HepG2 (cell line): ENCODE results near the gene SMAP1. TPM values are rescaled to one million over a fixed set of nuclear protein-coding genes. Genes with fewer than 3 reads are reported as not detected.

Source experiments
- ATAC-seq: fragments of 200-7000 bp; cut with Tn5 transposase; 3 replicates; pipeline ENCODE4 v1.9.1; 2020; ENCODE audit warnings: mild to moderate bottlenecking, moderate library complexity
- BruUV-seq: library from RNA; stranded (reverse); fragments of 400-500 nt; replicated peaks from 2 replicates; lab custom pipeline; 2021; lab: Mats Ljungman, UMichigan
- CTCF ChIA-PET: fragments of 300-600 bp; formaldehyde crosslinking; extraction: SDS; loops from one replicate; lab custom pipeline; 2021; ENCODE audit warnings: low total read pairs, inconsistent platforms, low intra/inter-chr PET ratio; lab: Yijun Ruan, JAX
- POLR2A ChIA-PET: fragments of 350-600 bp; sonication (Branson Sonifier 250); formaldehyde crosslinking; loops from one replicate; lab custom pipeline; 2020; ENCODE audit warnings: antibody characterized with exemption, inconsistent platforms; lab: Yijun Ruan, JAX
- DNase-seq: peaks from one replicate; pipeline ENCODE4 v3.0.0-alpha.2; 2015; ENCODE audit warnings: low spot score
- FAIRE-seq: peaks from 3 replicates; lab custom pipeline; 2011; peaks lifted over from hg19 to GRCh38; lab: Jason Lieb, UNC
- H2AFZ ChIP-seq: one replicate; pipeline ENCODE4 v1.6.1; 2011; ENCODE audit warnings: low read length, inconsistent platforms
- H3K27ac ChIP-seq: fragments of 300-600 bp; 3 replicates; pipeline ENCODE4 v1.8.0; 2011; ENCODE audit warnings: mixed run types, mild to moderate bottlenecking, mixed read lengths, low read length, inconsistent platforms; ENCODE audit not compliant: insufficient read depth; ENCODE audit errors: extremely low read length
- H3K27me3 ChIP-seq, 2 experiments: fragments of 200-600 bp in 1 of 2; 2 replicates in 1 of 2; 3 replicates in 1 of 2; pipeline versions ENCODE4 v1.6.0 to v1.8.0; 2011; ENCODE audit warnings: low read length in 2 of 2, mild to moderate bottlenecking in 2 of 2, moderate library complexity in 2 of 2, inconsistent platforms in 1 of 2; ENCODE audit not compliant: insufficient read depth in 2 of 2, control insufficient read depth in 1 of 2
- H3K36me3 ChIP-seq, 2 experiments: fragments of 200-600 bp in 1 of 2; replicated peaks in 1 of 2; 2 replicates in 1 of 2; 3 replicates in 1 of 2; pipeline versions ENCODE4 v1.5.1 to v1.8.0; 2011; ENCODE audit warnings: low read length in 2 of 2, inconsistent platforms in 1 of 2; ENCODE audit not compliant: insufficient read depth in 2 of 2, control insufficient read depth in 1 of 2
- H3K4me1 ChIP-seq: 2 replicates; pipeline ENCODE4 v1.5.1; 2012; ENCODE audit warnings: low read length, inconsistent platforms; ENCODE audit not compliant: insufficient read depth
- H3K4me2 ChIP-seq: 2 replicates; pipeline ENCODE4 v1.6.0; 2011; ENCODE audit warnings: low read depth, low read length, inconsistent platforms
- H3K4me3 ChIP-seq, 3 experiments: fragments of 200-600 bp in 1 of 3; sonication (generic), shearing (Covaris generic) in 1 of 3; replicated peaks in 1 of 3; 2 replicates each; pipeline ENCODE4 v1.5.1; 2011 to 2016; ENCODE audit warnings: low read length in 3 of 3, inconsistent platforms in 2 of 3, low read depth in 2 of 3, mild to moderate bottlenecking in 2 of 3, control low read depth in 1 of 3, mixed read lengths in 1 of 3; ENCODE audit not compliant: insufficient read depth in 1 of 3
- H3K79me2 ChIP-seq: one replicate; pipeline ENCODE4 v1.6.1; 2011; ENCODE audit warnings: low read length, inconsistent platforms; ENCODE audit not compliant: insufficient read depth
- H3K9ac ChIP-seq: 2 replicates; pipeline ENCODE4 v1.6.0; 2011; ENCODE audit warnings: mild to moderate bottlenecking, low read depth, low read length, inconsistent platforms; ENCODE audit not compliant: insufficient read depth
- H3K9me3 ChIP-seq: 2 replicates; pipeline ENCODE4 v1.5.1; 2012; ENCODE audit warnings: mild to moderate bottlenecking, low read length
- H4K20me1 ChIP-seq: 2 replicates; pipeline ENCODE4 v1.6.0; 2011; ENCODE audit warnings: inconsistent platforms, mild to moderate bottlenecking, low read length, moderate library complexity; ENCODE audit not compliant: insufficient read depth
- DDIT3 ChIP-seq: sonication (generic); formaldehyde crosslinking; IDR thresholded peaks from 2 replicates; pipeline ENCODE4 v1.4.0; 2020; ENCODE audit warnings: mild to moderate bottlenecking, missing genetic modification reagents
- ELF1 ChIP-seq: sonication (generic); formaldehyde crosslinking; IDR thresholded peaks from 2 replicates; pipeline ENCODE4 v1.4.0; 2020; ENCODE audit warnings: missing genetic modification reagents
- ISX ChIP-seq: sonication (generic); formaldehyde crosslinking; conservative IDR thresholded peaks from 2 replicates; pipeline ENCODE4 v1.5.0; 2020; ENCODE audit warnings: missing genetic modification reagents
- KDM3A ChIP-seq: IDR thresholded peaks from 2 replicates; pipeline ENCODE4 v1.6.1; 2018; ENCODE audit warnings: low read depth, missing compliant biosample characterization
- MLX ChIP-seq: IDR thresholded peaks from 2 replicates; pipeline ENCODE4 v1.6.1; 2016
- PBX3 ChIP-seq: sonication (generic); formaldehyde crosslinking; IDR thresholded peaks from 2 replicates; pipeline ENCODE4 v1.8.1; 2023; ENCODE audit warnings: missing genetic modification reagents, inconsistent platforms, borderline replicate concordance
- SNAPC5 ChIP-seq: sonication (generic); formaldehyde crosslinking; IDR thresholded peaks from 2 replicates; pipeline ENCODE4 v1.8.1; 2023; ENCODE audit warnings: mild to moderate bottlenecking, missing genetic modification reagents, borderline replicate concordance
- SRSF9 ChIP-seq: fragments of 200-400 bp; formaldehyde crosslinking; IDR thresholded peaks from 2 replicates; pipeline ENCODE4 v1.6.1; 2018; ENCODE audit warnings: borderline replicate concordance, mild to moderate bottlenecking, low read depth, low read length; ENCODE audit not compliant: insufficient read depth, poor library complexity, severe bottlenecking
- TAF15 ChIP-seq: fragments of 200-400 bp; formaldehyde crosslinking; IDR thresholded peaks from one replicate; pipeline ENCODE4 v1.6.1; 2018; ENCODE audit warnings: mild to moderate bottlenecking, low read depth, low read length; ENCODE audit not compliant: poor library complexity, severe bottlenecking
- THAP7 ChIP-seq: sonication (generic); formaldehyde crosslinking; IDR thresholded peaks from 2 replicates; pipeline ENCODE4 v1.8.1; 2023; ENCODE audit warnings: mild to moderate bottlenecking, missing genetic modification reagents
- UBTF ChIP-seq: sonication (generic); formaldehyde crosslinking; IDR thresholded peaks from 2 replicates; pipeline ENCODE4 v1.4.0; 2020; ENCODE audit warnings: mild to moderate bottlenecking, missing genetic modification reagents
- ZFX ChIP-seq: sonication (generic); formaldehyde crosslinking; IDR thresholded peaks from 2 replicates; pipeline ENCODE4 v1.4.0; 2020; ENCODE audit warnings: mild to moderate bottlenecking, low read depth, missing genetic modification reagents, moderate library complexity
- ZIK1 ChIP-seq: sonication (generic); formaldehyde crosslinking; IDR thresholded peaks from 2 replicates; pipeline ENCODE4 v1.5.0; 2020; ENCODE audit warnings: mild to moderate bottlenecking, low read depth, missing genetic modification reagents, borderline replicate concordance
- ZMYM3 ChIP-seq: sonication (generic); formaldehyde crosslinking; IDR thresholded peaks from 2 replicates; pipeline ENCODE4 v1.5.1; 2020; ENCODE audit warnings: mild to moderate bottlenecking, missing genetic modification reagents
- ZNF251 ChIP-seq: sonication (generic); formaldehyde crosslinking; IDR thresholded peaks from 2 replicates; pipeline ENCODE4 v1.9.0; 2021; ENCODE audit warnings: mild to moderate bottlenecking, missing genetic modification reagents
- ZNF253 ChIP-seq: sonication (generic); formaldehyde crosslinking; IDR thresholded peaks from 2 replicates; pipeline ENCODE4 v1.8.0; 2022; ENCODE audit warnings: mild to moderate bottlenecking, missing genetic modification reagents, borderline replicate concordance
- ZNF256 ChIP-seq: sonication (generic); formaldehyde crosslinking; conservative IDR thresholded peaks from 2 replicates; pipeline ENCODE4 v1.4.0; 2020; ENCODE audit warnings: missing genetic modification reagents
- ZSCAN29 ChIP-seq: sonication (generic); formaldehyde crosslinking; conservative IDR thresholded peaks from 2 replicates; pipeline ENCODE4 v1.4.0; 2020; ENCODE audit warnings: mild to moderate bottlenecking, missing genetic modification reagents
- WGBS: methylation state at CpG from one replicate; pipeline ENCODE4 v1.1.6; 2017; ENCODE audit warnings: low lambda C conversion rate; 5-methylcytosine and 5-hydroxymethylcytosine counted together
- in situ Hi-C: cut with HindIII; loops from 2 replicates; pipeline ENCODE4 v1.10.0; 2017; ENCODE audit warnings: low pct_unique_long_range_greater_than_20kb; ENCODE audit not compliant: extremely low pct_ligation_motif_present
- intact Hi-C: fragments of 100-400 bp; cut with micrococcal nuclease; formaldehyde crosslinking; loops from one replicate; pipeline ENCODE4 v1.10.0; 2022; ENCODE audit not compliant: unreplicated experiment
- polyA plus RNA-seq, 8 experiments: library from polyadenylated mRNA; depleted of rRNA in 3 of 8; stranded (reverse) in 7 of 8; unstranded in 1 of 8; fragments of >200 nt; fragmentation: Illumina TruSeq in 4 of 8; extraction: Trizol in 4 of 8; gene quantifications; 2 replicates each; pipeline versions ENCODE4 v1.2.1 to v1.2.3, GENCODE V29; 2011 to 2016; ENCODE audit warnings: low read depth in 4 of 8, missing spikeins in 1 of 8, mixed read lengths in 1 of 8; ENCODE audit not compliant: insufficient read depth in 1 of 8
- total RNA-seq, 5 experiments: library from RNA; depleted of rRNA; stranded (reverse); fragments of >200 nt; fragmentation: Illumina TruSeq; extraction: Trizol; gene quantifications; 2 replicates each; pipeline ENCODE4 v1.2.3, GENCODE V29; 2016; ENCODE audit warnings: low read depth in 1 of 5

Gene SMAP1
- total and polyA plus RNA-seq, 2 of the 13 experiments (the other 11 are each of a cell fraction or from before 2014, with no cell fraction given): 13.4 to 17.8 TPM

GRCh38 chr6:70666706-70667105, 977 bp upstream of the SMAP1 start (continued):
- TF ChIP-seq TAF15 (no peak), ZFX (CRISPR knock-in tag) (no peak), PBX3 (CRISPR knock-in tag) (no peak), ISX (CRISPR knock-in tag) (no peak), SRSF9 (no peak), UBTF (CRISPR knock-in tag) (no peak), SNAPC5 (no peak)
- TF ChIP-seq, all 625 proteins: peak for 0

- ATAC-seq: no peak
- Histone ChIP-seq H3K4me2 (peak overlapping the region; percentile 87), H3K9ac (peak overlapping the region; percentile 84), H3K27me3 (no peaks in the 10 kb centered on the region; a peak in 2 of 5 replicates), H3K4me3 (peak overlapping the region; percentile 82 to 99 (median 83)), H3K4me1 (peaks cover 40% of the 10 kb centered on the region), H3K9me3 (no peaks in the 10 kb centered on the region), H3K27ac (peak overlapping the region; percentile 87), H3K36me3 (no peaks in the 10 kb centered on the region), H2AFZ (peak overlapping the region; percentile 99), H4K20me1 (peaks cover 4% of the 10 kb centered on the region; the same call in 1 of the 2 replicates), H3K79me2 (peaks cover 30% of the 10 kb centered on the region)
- ChIA-PET CTCF (no interaction called here), POLR2A (interaction anchor here (1.0 to 3.6 kb wide), 6 partner anchors 11 to 269 kb away, joined by 3 to 13 read pairs (median 5); partner anchors contain the start of genes FAM135A and SDHAF4)
- 18% methylated on average over 10 of the region's 15 CpGs for WGBS
- no peak for DNase-seq
- in situ Hi-C loops: no loop called here
- FAIRE-seq: peak; percentile 47
- intact Hi-C loops: loop anchor here (5.0 kb wide), 1 partner anchor 100 kb away; the partner anchor contains the start of gene SDHAF4
- BruUV-seq: TSS peak; percentile 81
- TF ChIP-seq THAP7 (CRISPR knock-in tag) (0 out of 2 replicates have a peak, but pooled peaks have one; percentile 40), ISX (CRISPR knock-in tag) (no peak), ZNF256 (CRISPR knock-in tag) (no peak), DDIT3 (CRISPR knock-in tag) (no peak), ELF1 (CRISPR knock-in tag) (no peak), ZNF253 (CRISPR knock-in tag) (no peak), MLX (CRISPR knock-in tag) (no peak), ZSCAN29 (CRISPR knock-in tag) (0 out of 2 replicates have a peak, but pooled peaks have one; percentile 6), ZIK1 (CRISPR knock-in tag) (no peak), KDM3A (CRISPR knock-in tag) (no peak), ZMYM3 (no peak), ZNF251 (no peak)
Measured at GRCh38 chr6:70667256-70667710, 400 bp upstream of the SMAP1 start.
